ENCODE data around the gene C9orf50.

Gene C9orf50

DNA sequence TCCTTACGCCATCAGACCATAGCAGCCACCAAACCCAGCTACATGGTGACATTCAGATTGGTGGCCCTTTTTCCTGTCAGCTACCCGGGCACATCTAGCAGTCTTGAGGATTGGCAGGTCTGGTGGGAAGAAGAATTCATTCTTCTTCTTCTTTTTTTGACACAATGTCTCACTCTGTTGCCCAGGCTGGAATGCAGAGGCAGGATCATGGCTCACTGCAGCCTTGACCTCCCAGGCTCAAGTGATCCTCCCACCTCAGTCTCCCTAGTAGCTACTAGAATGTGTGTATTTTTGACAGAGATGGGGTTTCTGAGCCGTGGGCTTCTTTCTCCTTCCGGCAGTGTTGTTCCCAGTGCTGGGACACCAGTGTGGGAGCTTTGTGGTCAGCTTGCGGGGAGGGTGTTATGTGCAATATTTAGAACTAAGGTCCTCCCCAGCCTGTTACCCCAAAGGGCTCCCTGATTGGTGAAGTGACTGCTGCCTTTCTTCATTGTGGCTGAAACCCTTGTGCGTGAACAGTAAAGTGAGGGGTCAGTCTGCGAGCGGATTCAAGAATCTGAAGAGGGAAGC lies 8.4 kb upstream of the C9orf50 start:
- no peak for DNase-seq

DNA sequence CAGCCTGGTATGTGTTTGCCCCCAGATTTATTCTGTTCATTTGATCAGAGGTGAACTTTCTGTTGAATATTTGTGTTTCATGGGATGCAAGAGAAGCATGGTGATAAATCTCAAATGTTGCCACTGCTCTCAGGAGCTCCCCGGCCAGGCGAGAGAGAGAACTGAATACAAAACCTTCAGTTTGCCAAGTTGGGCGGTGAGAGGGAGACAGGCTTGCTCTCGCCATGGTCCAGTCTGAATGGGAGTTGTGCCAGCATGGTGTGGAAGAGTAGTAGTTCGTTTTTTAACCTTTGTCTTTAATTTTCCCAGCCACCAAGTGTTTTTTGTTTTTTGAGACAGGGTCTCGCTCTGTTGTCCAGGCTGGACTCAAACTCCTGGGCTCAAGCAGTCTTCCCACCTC lies 7.8 kb upstream of the C9orf50 start:
- no peak for DNase-seq

DNA sequence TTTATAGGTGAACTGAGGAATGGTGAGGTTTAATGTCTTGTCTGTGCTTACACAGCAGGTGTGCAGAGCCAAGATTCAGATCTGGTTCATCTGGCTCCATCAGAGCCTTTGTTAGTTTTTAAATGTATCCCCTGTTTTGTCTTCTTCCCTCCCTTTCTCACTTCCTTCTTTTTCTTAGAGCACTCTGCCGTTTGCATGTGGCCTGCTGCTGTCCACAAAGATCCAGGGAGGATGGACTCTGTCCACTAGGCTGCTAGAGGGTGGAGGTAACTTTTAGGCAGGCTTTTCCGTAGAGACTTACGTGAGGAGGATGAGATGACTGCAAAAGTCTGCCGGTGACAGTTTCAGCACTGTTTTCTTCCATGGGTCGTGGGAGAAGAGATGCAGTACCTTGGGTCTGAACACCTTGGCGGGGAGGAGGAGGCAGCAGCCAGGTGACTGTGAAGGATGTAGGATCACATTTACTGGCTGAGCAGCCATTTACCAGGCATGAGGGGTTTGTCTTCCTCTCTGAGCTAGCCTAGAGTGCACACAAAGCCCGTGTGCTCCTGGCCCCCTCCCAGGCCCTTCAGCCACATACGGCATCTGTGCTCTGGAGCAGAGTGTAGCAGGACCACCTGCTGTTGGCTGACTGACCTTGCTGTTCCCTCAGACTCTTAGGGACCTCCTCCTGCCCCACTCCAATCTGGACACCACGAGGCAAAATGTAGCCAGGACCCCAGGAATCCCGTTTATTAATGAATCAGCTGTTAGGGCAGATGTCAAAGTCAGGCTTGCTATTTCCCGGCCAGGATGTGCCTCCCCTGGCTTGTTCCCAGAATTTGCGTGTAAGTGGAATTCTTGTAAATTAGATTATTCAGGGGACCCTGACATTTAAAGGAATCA lies 6.9 kb upstream of the C9orf50 start:
- no peak for DNase-seq

DNA sequence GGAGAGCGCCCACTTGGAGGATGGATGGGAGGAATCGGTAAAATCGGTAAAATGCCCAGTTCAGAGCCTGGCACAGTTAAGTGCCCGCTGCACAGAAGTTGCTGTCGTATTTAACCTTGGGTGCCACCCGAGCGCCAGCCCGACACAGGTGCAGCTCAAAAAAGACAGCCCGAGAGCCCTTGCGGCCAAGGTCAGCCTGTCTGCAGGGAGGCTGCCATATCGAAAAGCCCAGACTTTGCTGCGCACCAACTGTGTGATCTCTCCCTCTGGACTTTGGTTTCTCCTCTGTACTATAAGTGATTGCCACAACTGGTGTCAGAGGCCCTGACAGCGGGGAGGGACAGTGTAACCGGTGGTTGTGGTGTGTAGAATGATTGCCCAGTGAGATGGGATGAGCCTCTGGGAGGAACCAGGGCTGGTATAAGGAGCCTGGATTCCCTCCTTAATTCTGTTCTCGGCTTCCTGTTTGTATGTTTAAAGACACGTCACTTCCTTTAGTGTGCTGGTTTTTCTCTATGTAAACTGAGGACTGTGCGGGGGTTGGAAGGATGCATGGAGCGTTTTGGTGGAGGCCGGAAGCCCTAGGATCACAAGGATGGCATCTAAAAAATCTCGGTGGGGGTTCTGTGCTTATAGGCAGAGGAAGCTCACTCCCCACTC lies 5.9 kb upstream of the C9orf50 start:
- DNase-seq = peak; percentile 48

DNA sequence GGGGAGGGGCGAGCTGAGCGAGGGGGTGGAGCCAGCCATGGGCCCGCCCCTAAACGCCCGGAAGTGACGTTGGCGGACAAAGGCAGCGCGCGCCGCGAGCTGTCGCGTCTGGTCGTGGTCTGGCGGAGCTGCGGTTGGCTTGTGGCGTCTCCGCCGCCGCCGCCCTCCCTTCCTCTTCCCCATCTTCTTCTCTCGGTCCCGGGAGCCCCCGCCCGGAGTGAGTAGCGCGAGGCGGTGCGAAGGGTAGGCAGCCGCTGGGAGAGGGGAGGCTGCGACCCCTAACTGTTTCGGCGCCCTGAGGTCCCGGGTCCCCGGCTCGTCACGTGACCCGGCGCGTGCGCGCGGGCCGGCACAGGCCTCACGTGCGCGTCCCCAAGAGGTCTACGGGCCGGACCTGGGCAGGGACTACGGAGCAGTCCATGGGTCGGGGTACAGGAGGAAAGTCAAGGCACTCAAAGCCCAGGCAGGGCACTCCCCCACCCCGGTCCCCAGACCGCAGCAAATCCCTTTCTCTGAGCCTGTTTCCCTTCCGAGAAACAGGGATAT lies 5.3 kb upstream of the C9orf50 start, which contains the start of gene NTMT1:
NTMT1 (plus strand) TSS at position 85 of the 546 bp plus-strand sequence. CDS start 6,541 bp downstream, outside the sequence.
- peak; percentile 93 for DNase-seq

DNA sequence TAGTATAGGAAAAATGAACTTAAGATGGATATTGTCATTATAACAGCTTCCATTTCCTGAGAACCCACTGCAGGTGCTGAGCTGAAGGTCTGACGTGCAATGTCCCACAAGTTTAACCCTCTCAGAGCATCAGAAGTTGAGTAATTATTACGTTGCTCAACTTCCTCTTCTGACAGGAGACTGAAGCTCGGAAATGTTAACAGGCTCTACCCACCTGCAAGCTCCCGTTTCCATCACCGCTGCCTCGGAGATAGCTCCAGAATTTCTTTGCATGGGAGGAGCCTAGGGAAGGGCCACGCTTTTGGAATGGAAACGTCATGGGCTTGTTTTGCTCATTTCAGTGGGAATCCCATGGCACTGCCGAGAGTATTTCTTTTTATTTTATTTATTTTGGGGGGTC lies 4.0 kb upstream of the C9orf50 start:
- peak; percentile 59 for DNase-seq

DNA sequence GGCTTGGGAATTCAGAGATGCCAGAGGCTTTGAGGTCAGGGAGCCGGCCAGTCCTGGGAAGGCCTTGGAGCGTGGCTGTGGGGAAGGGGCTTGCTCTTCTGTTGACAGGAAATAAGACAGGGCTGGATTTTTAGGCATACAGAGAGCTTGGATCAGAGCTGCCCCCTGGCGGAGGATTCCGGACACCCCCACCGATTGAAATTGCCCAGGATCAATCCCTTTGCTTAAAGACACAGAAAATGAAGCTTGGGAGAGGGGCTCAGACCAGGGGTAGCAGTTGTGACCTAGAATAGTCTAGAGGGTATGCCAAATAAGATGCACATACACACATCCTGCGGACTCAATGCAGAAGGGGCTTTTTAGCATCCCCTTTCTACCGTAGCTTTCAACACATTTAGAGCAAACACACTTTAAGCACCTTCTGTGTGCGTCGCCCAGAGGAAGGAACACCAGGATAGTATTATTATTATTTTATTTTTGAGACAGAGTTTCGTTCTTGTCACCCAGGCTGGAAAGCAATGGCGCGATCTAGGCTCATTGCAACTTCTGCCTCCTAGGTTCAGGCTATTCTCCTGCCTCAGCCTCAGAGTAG lies 3.4 kb upstream of the C9orf50 start:
- peak; percentile 75 for DNase-seq

DNA sequence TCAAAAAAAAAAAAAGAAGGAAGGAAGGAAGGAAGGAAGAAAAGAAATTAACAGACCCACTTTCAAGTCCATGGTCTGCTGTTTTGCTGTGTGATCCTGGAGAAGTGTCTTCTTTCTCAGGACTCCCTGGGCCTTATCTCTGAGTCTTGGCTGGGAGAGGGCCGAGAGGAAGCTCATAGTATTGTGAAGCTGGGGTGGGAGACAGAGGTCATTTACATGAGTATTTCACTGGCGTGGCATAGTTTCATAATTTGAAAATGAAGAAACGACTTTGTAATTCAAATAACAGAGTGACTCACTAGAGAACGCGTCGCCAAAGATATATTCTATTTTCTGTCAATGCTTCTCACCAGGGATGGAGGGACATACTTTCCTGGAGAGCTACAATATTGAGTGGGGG lies 2.4 kb upstream of the C9orf50 start:
- no peak for DNase-seq

DNA sequence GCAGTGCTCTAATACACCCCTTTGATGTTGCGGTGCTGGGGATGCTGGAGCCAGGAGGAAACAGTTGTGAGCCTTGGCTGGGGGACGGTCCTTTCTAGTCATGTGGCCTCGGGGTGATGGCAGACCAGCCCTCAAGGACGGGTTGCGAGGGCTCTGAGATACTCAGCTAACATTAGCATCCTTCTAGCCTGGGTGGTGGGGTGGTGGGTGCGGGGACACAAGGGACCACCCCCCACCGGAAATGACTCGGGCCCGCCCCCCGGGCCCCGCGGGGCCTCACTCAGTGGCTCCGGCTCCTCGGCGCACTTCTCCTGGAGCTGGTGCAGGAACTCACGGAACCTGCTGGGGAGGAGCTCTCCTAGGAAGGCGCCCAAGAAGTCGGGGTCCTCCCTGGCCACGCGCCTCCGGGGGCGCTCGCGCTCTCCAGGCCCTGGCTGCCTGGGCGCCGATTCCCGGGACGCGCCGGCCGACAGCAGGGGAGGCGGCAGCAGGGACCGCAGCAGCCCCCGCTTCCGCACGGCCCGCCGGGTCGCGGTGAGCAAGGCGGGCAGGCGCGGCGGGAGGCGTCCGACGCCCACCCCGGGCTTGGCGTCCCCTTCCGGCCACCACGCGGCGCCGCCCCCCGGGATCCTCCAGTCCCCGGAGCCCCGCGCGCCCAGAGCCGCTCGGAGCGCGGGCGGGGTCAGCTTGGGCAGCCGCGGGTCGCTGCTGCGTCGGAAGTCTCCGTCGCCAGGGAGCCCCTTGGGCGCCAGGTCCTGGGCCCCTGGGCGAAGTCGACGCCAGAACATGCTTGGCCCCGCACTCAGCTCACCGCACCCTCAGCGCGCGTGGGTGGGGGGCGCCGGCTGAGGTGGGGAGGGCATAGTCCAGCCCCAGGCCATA lies 873 bp downstream of the C9orf50 start:
- DNase-seq = no peak

DNA sequence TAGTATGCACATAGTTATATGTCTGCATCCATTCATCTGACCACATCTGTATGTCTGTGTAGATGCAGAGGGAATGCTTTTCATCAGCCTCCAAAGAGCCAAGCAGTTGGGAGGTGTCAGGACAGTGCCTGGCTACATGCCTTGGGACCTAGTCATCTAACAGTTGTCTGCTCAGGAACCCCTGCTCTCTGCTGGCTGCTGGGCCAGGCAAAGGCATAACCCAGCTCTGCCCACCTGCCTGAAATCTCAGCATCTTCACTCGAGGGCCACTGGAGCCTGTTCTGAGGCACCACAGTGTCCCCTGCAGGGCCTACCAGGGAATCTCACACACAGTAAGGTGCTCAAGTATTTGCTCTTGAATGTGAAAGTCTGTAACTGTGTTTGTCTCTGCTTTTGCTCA lies 3.7 kb downstream of the C9orf50 start:
- DNase-seq = no peak

DNA sequence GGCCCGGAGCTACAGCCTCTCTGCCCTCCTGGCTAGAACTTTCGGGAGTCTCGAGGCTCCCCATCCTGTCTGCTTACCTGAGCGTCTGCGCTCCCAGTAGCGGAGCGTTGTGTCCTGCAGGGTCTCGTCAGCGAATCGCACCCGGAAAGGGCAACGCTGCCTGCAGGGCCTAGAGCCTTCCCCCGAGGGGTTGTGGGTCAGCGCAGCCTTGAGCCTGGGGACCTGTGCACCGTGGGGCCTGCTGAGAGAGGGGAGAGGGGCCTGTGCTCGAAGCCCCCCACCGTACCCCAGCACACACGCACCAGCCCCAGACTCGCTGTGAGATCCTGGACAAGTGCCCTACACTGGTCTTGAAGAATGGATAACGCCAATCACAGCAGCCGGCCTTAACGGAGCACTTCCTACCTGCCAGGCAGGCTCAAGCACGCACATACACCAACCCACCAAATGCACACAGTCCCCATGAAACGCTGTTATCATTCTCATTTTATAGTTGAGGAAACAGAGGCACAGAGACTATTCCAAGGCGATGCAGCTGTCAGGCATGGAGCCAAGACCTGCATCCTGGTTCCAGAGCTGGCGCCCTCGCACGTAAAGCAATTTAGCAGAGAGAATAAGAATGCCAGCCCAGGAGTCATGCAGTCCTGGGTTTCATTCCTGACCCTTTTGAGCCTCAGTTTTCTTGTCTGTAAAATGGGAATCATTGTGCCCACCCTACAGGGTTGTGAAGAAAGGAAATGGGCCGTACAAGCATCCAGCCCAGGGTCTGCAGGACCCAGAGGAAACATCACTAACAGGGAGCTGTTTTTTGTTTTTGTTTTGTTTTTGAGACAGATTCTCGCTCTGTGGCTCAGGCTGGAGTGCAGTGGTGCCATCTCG lies 5.3 kb downstream of the C9orf50 start:
- DNase-seq = no peak

DNA sequence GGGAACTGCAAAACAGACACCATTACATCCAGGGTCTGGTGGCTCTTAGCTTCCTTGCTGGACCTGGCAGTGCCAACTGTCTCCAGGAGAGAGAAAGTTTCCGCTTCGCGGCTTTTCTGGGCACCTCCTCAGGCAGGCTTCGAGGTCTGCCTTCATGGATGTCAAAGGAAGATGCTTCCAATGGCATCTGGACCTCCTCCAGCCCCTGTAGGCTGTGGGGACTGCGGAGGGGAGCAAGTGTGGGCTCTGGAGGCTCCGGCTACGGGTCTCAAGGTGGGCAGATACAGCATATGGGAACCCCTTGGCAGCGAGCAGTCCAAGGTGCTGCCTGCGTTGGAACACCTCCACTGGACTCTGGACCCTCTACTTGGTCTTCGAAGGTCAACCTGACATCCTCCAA lies 6.0 kb downstream of the C9orf50 start:
- DNase-seq = no peak

DNA sequence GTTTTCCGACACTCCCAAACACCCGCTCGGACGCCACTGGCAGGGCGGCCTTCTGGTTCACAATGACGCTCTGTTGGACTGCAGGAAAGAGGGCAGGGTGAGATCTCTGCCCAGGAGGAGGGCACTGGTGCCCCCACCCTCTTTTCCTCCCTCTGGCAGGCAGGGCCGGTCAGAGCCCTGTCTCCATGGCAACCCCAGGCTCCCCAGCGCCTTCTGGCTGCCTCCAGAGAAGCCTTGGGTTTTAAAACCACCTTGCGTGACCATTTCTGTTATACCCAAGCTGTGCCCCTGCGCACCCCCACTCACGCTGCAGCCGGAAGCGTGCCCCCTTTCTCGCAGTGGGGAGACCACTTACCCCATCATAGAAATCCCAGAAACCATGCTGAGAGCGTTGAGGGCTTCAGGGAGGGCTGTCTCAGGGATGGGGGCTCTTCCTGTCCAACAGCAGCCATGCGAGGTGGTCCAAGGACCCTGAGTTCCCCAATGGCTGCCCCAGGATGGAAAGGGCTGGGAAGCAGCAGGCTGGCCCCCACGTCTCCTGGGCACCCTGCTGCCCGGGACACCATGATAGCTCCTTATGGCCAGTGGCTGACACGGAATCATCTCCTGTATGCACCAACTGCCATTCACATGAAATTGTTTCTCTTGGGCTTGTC lies 7.3 kb downstream of the C9orf50 start:
- DNase-seq = no peak

DNA sequence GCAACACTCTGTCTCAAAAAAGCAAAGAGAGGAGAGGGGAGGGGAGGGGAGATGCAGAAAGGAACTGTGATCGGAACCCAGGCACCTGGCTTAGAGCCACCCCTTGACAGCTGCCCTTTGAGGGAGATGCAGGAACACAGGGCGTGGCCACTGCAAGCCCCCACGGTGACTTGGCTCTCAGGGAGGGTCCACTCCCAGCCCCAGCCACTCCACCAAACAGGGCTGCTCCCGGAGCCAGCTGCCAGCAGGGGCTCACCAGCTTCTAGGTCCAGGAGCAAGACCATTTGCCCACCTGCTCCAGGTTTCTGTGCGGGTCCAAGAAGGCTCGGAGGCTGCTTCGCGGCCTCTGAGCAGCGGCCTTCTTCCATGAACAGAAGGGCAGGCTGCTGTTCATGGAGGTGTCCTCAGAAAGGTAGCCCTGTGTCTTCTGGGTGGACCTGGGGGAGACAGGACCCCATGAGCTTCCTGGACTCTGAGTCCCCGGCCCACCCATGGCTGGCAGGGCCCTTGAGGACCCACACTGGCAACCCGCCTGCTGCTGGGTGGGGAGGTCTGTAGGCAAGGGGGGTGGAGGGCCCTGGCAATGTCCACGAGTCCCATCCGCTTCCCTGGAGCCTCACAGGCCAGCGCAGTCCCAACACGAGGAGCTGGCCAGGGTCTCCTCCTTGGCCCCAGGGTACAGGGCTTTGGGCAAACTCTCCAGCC lies 7.9 kb downstream of the C9orf50 start:
- DNase-seq = no peak

DNA sequence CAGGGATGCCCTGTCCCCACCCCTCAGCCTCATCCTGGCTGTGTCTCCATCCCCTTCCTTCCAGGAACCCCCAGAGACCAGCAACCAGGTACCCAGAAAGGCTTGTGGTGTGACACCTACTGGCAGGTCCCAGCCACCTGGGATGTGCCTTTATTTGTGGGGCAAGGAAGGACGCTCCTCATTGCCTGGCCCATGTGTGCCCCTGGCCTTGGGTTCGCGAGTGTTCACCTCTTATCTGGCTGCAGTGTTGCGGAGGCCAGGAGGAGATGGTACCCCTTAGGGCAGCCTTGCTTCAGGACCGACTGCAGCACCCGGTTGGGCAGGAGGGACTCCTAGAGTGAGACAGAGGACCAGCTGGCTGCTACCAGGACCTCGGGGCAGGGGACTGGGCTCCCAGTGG lies 8.8 kb downstream of the C9orf50 start:
- no peak for DNase-seq

DNA sequence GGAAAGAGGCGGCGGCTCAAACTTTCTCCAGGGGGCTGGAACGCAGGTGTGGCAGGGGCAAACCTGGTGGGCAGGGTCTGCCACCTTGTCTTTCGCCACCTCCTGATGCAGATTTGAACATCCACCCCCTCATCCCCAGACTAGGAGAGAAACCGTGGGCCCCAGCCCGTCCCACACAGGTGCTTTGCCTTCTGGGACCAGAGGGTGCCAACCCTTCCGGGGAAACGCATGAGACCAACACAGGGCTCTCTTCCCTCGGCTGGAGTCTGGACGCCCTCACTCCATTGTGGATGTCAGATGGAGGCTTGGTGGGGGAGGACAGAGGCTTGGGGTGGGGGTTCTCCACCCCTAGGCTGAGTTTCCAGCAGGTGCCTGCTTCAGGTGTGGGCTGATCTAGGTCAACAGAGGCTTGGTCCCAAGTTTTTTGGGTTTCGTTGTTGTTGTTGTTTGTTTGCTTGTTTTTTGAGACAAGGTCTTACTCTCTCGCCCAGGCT lies 9.5 kb downstream of the C9orf50 start:
- DNase-seq = no peak

DNA sequence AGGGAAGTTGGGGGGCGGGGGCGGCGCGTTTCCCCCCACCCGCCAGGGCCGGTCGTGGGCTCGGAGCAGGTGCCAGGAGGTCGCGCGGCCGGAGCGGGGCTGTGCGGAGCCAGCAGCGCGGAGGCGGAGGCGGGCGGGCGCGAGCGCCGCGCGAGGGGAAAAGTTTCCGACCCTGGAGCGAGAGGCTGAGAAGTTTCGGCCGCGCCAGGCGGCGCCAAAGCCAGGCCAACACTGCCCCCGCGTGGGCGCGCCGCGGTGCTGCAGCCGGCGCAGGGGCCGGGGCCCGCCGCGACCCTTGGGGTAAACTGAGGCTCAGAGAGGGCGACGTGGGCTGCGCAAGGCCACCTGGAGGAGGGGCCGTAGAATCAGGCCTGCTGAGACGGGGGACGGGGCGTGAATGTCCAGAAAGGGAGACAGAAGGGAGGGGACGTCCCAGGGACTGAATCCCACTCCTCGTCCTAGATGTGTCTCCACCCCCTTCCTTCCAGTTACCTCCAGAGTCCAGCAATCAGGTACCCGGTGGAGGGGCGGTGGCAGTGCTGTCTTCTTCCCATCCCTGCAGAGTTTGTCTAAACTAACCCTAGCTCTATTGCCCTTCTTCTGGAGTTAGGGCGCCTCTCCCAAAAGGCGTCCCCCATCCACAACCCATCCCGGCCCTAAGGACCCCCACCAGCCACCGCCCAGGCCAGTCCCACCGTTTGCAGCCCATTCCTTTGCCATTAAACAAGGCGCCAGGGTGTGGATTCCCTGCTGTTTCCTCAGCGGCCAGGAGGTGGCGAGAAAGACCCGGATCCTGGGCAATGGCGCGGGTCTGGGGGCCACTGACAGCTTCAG lies 10.2 kb downstream of the C9orf50 start:
- peak; percentile 73 for DNase-seq

DNA sequence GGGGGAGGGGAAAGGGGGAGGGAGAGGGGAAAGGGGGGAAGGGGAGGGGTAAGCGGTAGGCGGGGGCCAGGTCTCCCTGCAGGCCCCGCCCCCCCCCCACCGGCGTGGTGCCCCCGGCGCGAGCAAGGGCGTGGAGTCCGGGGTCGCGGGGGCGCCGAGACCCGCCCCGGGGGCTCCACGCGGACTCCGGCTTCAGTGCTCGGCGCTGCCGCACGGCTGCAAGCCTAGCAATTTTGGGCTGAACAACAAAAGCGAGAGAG lies 10.8 kb downstream of the C9orf50 start:
- DNase-seq = no peak
